GM15510 (cell line): ENCODE results near the gene BEND7.

ENCODE experiments used
- POLR2A ChIP-seq: IDR thresholded peaks from 3 replicates; pipeline ENCODE4 v1.6.1; 2011; ENCODE audit warnings: borderline replicate concordance; ENCODE audit not compliant: insufficient read length; ENCODE audit errors: extremely low read depth

Gene BEND7

DNA sequence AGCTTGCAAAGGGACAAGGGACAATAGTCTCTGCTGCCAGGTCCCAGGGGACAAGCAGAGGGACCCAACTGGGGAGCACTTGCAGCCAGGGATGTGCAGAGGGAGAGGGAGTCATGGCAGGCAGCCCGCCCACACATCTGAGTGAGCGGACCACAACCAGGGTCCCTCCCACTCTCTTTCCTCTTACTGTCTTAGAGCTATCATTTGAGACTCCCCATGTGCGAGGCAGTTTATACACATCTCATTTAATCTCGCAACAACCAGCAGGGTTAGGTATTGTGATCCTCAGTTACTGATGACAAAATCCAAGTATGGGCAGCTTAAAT is 70.2 kb downstream of the BEND7 start:
- TF ChIP-seq POLR2A = no peak

GRCh38 chr10:13457958-13458686 is 70.7 kb downstream of the BEND7 start:
- TF ChIP-seq POLR2A = no peak

DNA sequence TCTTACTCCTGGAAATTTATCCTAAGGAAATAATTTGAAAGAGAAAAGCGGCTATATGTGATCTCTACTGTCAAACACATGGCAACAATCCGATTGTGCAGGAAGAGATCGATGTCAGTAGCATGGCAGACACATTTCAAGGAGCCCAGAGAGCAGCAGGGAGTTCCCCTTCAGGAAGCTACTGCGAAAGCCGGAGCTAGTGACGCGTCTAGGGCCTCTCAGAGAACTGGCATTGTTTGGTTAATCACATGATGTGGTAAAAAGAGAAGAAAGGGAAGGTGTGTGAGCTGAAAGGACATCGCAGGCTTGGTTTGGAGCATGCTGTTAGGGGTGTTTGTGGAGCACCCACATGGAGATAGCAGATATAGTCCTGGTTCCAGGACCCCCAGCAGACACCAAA is 74.9 kb downstream of the BEND7 start:
- no peak for TF ChIP-seq POLR2A

- no peak for TF ChIP-seq POLR2A
Measured at GRCh38 chr10:13450069-13450468, 78.7 kb downstream of the BEND7 start.

GRCh38 chr10:13449296-13449695 is 79.5 kb downstream of the BEND7 start:
- no peak for TF ChIP-seq POLR2A

DNA sequence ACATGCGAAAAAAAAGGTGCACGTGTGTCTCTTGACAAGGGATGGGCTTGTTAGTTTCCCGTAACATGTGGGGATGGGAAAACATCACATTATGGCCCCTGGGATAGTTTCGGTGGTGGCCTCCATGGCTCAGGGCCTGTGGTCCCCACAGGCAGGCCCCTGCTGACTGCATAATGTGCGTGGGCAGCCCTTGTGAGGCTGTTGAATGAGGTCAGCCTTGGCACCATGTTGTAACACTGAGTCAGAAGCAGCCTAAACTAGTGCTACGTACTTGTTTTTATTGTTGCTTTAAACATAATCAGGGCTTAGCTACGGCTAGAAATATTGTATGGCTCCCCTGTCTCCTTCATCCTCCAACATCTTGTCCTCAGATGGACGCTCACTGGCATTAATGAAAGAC is 80.6 kb downstream of the BEND7 start:
- no peak for TF ChIP-seq POLR2A

DNA sequence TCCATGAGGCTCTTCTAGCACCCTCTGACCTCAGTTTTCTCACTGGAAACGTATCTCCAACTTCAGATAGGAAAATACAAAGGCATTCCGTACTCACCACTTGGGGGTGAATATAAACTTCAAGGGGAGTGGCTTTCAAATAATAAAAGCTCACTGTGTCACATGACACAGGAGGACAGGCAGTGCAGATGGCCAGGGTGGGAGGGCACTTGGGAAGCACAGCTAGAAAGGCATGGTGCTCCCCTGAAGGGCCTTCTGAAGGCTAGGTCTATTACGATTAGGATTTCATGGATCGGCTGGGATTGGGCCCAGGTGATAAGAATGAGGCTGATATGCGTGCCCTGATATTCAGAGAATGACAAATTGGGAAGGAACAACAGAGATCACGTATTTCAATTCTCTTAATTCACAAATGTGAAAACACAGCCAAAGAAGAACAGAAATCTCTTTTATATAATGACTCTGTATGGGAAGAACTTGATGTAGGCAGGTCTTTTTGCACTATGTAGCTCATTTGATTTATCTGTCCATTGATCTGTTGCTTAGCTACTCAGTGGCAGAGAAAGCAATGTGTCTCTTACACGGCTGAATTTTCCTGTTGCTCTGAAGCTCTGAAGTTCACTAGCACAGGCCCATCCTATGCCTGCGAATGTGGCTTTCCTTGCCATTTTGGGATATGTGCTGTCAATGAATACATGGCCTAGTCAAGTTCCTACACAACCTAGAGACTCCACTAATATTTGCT is 83.0 kb downstream of the BEND7 start:
- TF ChIP-seq POLR2A = no peak

DNA sequence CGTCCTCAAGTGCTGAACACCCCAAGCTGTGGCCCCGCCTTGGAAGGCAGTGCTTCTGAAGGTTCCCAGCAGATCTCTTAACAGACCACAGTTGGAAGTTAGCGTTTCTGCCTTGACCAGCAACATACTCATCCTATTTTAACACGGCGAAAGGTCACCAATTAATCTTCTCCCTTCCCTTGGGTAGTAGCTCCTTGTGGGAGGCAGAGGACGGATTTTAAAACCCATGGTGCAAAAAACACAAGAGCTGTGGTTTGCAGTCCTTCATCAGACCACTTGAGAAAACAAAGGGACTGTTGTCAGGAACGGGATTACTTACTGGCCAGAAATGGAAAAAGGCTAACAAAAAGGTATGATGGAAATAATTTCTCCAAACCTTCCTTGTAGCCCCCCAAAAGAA is 87.3 kb downstream of the BEND7 start:
- TF ChIP-seq POLR2A = no peak

- TF ChIP-seq POLR2A = no peak
Measured at GRCh38 chr10:13440185-13441061, 88.4 kb downstream of the BEND7 start.

DNA sequence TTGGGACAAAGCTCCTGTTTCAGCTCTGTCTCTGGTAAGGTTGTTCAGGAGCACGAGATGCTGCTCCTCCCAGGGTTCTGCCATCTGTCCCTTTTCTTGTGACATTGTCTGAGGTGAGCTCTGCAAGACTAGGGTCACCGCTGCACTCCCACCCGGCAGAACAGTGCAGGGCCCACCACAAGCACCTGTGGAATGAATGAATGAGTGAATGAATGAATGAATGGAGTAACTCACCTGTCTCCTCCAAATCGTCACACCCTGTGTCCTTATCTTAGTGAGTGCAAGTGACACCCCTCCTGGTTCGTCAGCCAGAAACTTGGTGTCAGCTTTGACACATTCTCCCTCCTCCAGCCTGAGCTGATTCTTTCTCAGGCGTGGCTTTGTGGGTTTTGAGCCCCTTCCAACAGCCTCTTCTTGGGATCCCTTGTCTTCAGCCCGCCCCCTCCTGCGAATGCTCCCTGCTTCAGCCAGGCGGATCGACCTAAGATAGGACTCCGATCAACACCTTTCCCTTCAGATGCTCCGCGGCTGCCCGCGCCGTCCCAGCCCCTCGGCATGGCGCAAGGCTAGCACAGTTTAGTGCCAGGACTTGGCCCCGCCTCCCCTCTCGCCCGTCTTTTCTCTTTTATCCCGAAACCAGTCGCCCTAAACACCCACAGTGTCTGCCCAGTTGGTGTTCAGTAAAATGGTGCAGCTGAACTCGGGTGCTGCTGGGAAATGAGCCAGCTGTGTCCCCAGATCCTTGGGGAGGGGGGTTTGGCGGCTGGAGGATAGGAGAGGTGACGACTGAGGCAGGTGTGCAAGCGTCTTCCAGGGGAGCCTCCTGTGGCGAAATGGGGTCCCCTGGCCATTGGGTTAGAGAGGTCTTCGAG is 89.3 kb downstream of the BEND7 start:
- no peak for TF ChIP-seq POLR2A

GRCh38 chr10:13437026-13437555 is 91.7 kb downstream of the BEND7 start:
- TF ChIP-seq POLR2A = no peak

GRCh38 chr10:13425397-13425796 is 103.4 kb downstream of the BEND7 start:
- no peak for TF ChIP-seq POLR2A

- TF ChIP-seq POLR2A = no peak
Measured at GRCh38 chr10:13422800-13423199, 106.0 kb downstream of the BEND7 start.

GRCh38 chr10:13421382-13421917 is 107.4 kb downstream of the BEND7 start:
- no peak for TF ChIP-seq POLR2A
